DND-41 (cell line): ENCODE results near the gene USP36.
"Not testable (repeated sequence)": the region's sequence is repeated elsewhere in the genome, so short reads cannot be mapped to it uniquely, and the experiment has no call there.

Experiments
- ATAC-seq: fragments of 200-7000 bp; cut with Tn5 transposase; 3 replicates; pipeline ENCODE4 v1.9.1; 2021; ENCODE audit warnings: low read depth; ENCODE audit not compliant: insufficient read depth
- DNase-seq: peaks from one replicate; pipeline ENCODE4 v3.0.0-alpha.2; 2020
- H2AFZ ChIP-seq: 2 replicates; pipeline ENCODE4 v1.6.0; 2012; ENCODE audit warnings: low read depth, low read length
- H3K27ac ChIP-seq: 2 replicates; pipeline ENCODE4 v1.5.1; 2012; ENCODE audit warnings: low read length, inconsistent platforms
- H3K27me3 ChIP-seq: fragments of 200-600 bp; sonication (generic); 2 replicates; pipeline ENCODE4 v1.6.0; 2012; ENCODE audit warnings: low read length, mild to moderate bottlenecking, inconsistent platforms; ENCODE audit not compliant: insufficient read depth, poor library complexity
- H3K36me3 ChIP-seq: 2 replicates; pipeline ENCODE4 v1.5.1; 2012; ENCODE audit warnings: low read length, inconsistent platforms; ENCODE audit not compliant: insufficient read depth
- H3K4me1 ChIP-seq: 2 replicates; pipeline ENCODE4 v1.5.1; 2012; ENCODE audit warnings: mild to moderate bottlenecking, low read length; ENCODE audit not compliant: insufficient read depth
- H3K4me2 ChIP-seq: 2 replicates; pipeline ENCODE4 v1.6.0; 2012; ENCODE audit warnings: mild to moderate bottlenecking, moderate library complexity, low read length, inconsistent platforms; ENCODE audit not compliant: insufficient read depth
- H3K4me3 ChIP-seq, 2 experiments: fragments of 200-600 bp in 1 of 2; shearing (Covaris generic) in 1 of 2; 2 replicates each; pipeline ENCODE4 v1.5.1; 2012 to 2016; ENCODE audit warnings: inconsistent platforms in 2 of 2, low read length in 2 of 2, mild to moderate bottlenecking in 2 of 2, low read depth in 1 of 2, moderate library complexity in 1 of 2
- H3K79me2 ChIP-seq: 2 replicates; pipeline ENCODE4 v1.6.0; 2012; ENCODE audit warnings: low read length, inconsistent platforms; ENCODE audit not compliant: insufficient read depth
- H3K9ac ChIP-seq: 2 replicates; pipeline ENCODE4 v1.6.0; 2012; ENCODE audit warnings: low read depth, mild to moderate bottlenecking, inconsistent platforms, low read length, moderate library complexity
- H3K9me3 ChIP-seq: 2 replicates; pipeline ENCODE4 v1.5.1; 2012; ENCODE audit warnings: low read length, moderate library complexity, mild to moderate bottlenecking, inconsistent platforms; ENCODE audit not compliant: insufficient read depth, severe bottlenecking
- H4K20me1 ChIP-seq: 2 replicates; pipeline ENCODE4 v1.6.0; 2012; ENCODE audit warnings: low read length; ENCODE audit not compliant: insufficient read depth
- EZH2 ChIP-seq: IDR thresholded peaks from 3 replicates; pipeline ENCODE4 v1.6.1; 2012; ENCODE audit warnings: borderline replicate concordance, low read depth, mild to moderate bottlenecking, moderate library complexity, low read length, inconsistent platforms; ENCODE audit not compliant: severe bottlenecking
- TF ChIP-seq, protein P1 (sequence below): IDR thresholded peaks from 2 replicates; pipeline ENCODE4 v1.5.1; 2012; ENCODE audit warnings: borderline replicate concordance, low read length, moderate library complexity, mild to moderate bottlenecking; ENCODE audit not compliant: poor library complexity, severe bottlenecking; ENCODE audit errors: extremely low read depth

The USP36 gene

DNA sequence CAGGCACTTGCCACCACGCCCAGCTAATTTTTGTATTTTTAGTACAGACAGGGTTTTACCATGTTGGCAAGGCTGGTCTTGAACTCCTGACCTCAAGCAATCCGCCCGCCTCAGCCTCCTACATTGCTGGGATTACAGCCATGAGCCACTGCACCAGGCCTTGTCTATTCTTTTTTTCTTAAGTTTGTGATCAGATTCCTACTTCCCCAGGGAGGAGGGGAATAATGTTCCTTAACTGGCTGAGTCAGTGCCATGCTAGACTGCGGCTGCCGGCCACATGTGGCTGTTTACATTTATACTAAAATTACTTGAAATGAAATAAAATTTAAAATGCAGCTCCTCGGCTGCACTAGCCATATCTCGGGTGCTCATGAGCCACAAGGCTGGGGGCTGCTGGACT is 27.8 kb upstream of the USP36 start:
- H3K27ac ChIP-seq, result no peak overlapping the region
- no peaks in the 10 kb centered on the region for H3K4me1 ChIP-seq
- no peaks in the 10 kb centered on the region for H3K9me3 ChIP-seq
- H3K4me2 ChIP-seq, result no peak overlapping the region
- H2AFZ ChIP-seq, result no peak overlapping the region
- H3K9ac ChIP-seq, result no peak overlapping the region
- H3K4me3 ChIP-seq, result no peak overlapping the region
- no peak for TF ChIP-seq EZH2
- TF ChIP-seq, protein P1, sequence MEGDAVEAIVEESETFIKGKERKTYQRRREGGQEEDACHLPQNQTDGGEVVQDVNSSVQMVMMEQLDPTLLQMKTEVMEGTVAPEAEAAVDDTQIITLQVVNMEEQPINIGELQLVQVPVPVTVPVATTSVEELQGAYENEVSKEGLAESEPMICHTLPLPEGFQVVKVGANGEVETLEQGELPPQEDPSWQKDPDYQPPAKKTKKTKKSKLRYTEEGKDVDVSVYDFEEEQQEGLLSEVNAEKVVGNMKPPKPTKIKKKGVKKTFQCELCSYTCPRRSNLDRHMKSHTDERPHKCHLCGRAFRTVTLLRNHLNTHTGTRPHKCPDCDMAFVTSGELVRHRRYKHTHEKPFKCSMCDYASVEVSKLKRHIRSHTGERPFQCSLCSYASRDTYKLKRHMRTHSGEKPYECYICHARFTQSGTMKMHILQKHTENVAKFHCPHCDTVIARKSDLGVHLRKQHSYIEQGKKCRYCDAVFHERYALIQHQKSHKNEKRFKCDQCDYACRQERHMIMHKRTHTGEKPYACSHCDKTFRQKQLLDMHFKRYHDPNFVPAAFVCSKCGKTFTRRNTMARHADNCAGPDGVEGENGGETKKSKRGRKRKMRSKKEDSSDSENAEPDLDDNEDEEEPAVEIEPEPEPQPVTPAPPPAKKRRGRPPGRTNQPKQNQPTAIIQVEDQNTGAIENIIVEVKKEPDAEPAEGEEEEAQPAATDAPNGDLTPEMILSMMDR, result no peak
- no peaks in the 10 kb centered on the region for H3K36me3 ChIP-seq
- no peaks in the 10 kb centered on the region for H4K20me1 ChIP-seq
- H3K27me3 ChIP-seq, result no peaks in the 10 kb centered on the region
- DNase-seq (no peak), ATAC-seq (no peak)
- H3K79me2 ChIP-seq, result no peaks in the 10 kb centered on the region

DNA sequence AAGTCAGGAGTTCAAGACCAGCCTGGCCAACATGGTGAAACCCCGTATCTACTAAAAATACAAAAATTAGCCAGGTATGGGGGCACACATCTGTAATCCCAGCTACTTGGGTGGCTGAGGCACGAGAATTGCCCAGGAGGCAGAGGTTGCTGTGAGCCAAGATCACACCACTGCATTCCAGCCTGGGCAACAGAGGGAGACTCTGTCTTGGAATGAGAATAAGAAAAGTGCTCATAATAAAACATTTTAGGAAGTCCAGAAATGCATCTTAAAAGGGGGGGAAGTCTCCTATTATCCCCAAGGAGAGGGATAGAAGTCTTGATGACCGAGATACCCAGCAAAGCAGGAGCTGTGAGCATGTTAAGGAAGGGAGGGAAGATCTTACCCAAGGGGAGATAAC is 26.4 kb upstream of the USP36 start:
- H3K4me2 ChIP-seq, H3K4me3 ChIP-seq, H3K9ac ChIP-seq, H2AFZ ChIP-seq, H3K27ac ChIP-seq, H3K36me3 ChIP-seq, H3K79me2 ChIP-seq, ATAC-seq, H3K9me3 ChIP-seq, H4K20me1 ChIP-seq, H3K27me3 ChIP-seq, H3K4me1 ChIP-seq, DNase-seq: not testable (repeated sequence)

DNA sequence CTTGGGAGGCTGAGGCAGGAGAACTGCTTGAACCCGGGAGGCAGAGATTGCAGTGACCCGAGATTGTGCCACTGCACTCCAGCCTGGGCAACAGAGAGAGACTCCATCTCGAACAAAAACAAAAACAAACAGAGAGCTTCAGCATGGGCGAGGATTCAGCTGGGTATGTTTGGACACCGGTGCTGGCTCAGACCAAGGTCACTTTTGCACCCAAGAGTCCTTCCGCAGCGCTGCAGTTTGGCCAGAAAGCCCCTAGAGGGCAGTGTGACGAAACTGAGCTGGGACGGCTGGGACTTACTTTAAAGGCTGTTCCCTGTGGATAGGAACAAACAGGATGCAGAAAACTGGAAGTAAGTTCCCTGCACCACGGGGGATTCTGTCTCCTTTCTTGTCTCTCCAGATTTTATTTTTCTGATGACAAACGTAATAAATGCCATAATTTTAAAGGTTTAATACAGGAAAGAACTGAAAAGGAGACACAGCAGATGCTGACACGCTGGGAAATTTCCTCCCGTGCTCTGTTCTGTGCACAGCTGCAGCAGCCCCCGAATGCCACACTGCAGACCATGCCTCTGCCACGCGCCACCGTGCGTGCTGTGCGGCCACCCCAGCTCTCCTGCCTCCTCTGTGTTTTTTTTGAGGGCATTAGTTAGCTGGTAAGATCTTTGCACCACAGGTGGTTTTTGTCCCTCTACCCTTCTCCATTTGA is 25.2 kb upstream of the USP36 start:
- no peak overlapping the region for H3K4me3 ChIP-seq
- H3K4me2 ChIP-seq, result no peak overlapping the region
- H3K9me3 ChIP-seq, result no peaks in the 10 kb centered on the region
- H3K27ac ChIP-seq, result no peak overlapping the region
- H4K20me1 ChIP-seq, result no peaks in the 10 kb centered on the region
- H3K36me3 ChIP-seq, result no peaks in the 10 kb centered on the region
- ATAC-seq, result peak; percentile 75
- no peaks in the 10 kb centered on the region for H3K79me2 ChIP-seq
- H3K9ac ChIP-seq, result no peak overlapping the region
- DNase-seq, result peak; percentile 62
- TF ChIP-seq EZH2, result no peak
- TF ChIP-seq, protein P1, result peak; percentile 92
- H3K4me1 ChIP-seq, result no peaks in the 10 kb centered on the region
- no peaks in the 10 kb centered on the region for H3K27me3 ChIP-seq
- no peak overlapping the region for H2AFZ ChIP-seq

DNA sequence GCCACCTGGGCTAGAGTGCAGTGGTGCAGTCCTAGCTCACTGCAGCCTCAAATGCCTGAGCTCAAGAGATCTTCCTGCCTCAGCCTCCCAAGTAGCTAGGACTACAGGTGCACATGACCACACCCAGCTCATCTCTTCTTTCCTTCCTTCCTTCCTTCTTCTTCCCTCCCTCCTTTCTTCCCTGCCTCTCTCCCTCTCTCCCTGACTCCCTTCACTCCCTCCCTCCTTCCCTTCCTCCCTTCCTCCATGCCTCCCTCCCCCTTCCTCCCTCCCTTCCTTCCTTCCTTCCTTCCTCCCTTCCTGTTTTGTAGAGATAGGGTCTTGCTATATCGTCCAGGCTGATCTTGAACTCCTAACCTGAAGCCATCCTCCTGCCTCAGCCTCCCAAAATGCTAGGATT is 23.5 kb upstream of the USP36 start:
- H2AFZ ChIP-seq, result no peak overlapping the region
- H3K4me2 ChIP-seq, result no peak overlapping the region
- H3K4me3 ChIP-seq, result no peak overlapping the region
- H4K20me1 ChIP-seq, result no peaks in the 10 kb centered on the region
- no peaks in the 10 kb centered on the region for H3K79me2 ChIP-seq
- H3K27ac ChIP-seq, result no peak overlapping the region
- H3K9me3 ChIP-seq, result no peaks in the 10 kb centered on the region
- no peak for DNase-seq
- no peak overlapping the region for H3K9ac ChIP-seq
- H3K36me3 ChIP-seq, result no peaks in the 10 kb centered on the region
- no peaks in the 10 kb centered on the region for H3K27me3 ChIP-seq
- no peaks in the 10 kb centered on the region for H3K4me1 ChIP-seq
- ATAC-seq, result no peak
- no peak for TF ChIP-seq EZH2
- TF ChIP-seq, protein P1, result no peak
